ENCODE data around the gene MSANTD1.

The MSANTD1 gene

DNA sequence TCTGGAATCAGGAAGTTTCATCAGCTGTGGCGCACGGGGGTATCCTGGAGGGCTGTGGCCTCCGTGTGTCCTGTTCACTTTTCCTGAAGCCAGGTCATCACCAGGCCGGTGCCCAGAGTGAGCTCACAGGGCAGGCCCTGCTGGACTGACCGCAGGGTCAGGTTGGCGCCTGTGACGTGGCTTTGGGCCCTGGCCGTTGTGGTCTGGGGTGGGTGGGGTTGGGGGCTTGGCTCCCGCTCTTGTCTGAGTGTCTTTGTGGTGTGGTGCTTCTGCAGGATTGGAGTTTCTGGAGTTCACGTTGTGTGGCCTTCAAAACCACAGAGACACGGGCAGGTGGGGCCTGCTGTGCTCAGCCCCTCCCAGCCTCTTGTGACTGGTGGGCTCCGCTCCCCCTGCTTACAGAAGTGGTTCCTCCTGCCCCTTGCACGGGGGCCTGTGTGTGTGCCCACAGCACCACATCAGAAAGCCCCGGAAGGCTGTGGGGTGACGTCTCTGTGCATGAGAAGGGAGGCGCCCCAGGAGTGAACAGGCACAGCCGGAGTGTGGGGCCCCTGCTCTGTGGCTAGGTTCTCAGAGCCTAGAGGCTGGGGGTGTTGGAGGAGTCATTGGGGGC is 53.3 kb downstream of the MSANTD1 start:
- peak; percentile 53 to 58 for DNase-seq (ENCODE audit: low read depth in 1 of 2, low spot score in 1 of 2)

DNA sequence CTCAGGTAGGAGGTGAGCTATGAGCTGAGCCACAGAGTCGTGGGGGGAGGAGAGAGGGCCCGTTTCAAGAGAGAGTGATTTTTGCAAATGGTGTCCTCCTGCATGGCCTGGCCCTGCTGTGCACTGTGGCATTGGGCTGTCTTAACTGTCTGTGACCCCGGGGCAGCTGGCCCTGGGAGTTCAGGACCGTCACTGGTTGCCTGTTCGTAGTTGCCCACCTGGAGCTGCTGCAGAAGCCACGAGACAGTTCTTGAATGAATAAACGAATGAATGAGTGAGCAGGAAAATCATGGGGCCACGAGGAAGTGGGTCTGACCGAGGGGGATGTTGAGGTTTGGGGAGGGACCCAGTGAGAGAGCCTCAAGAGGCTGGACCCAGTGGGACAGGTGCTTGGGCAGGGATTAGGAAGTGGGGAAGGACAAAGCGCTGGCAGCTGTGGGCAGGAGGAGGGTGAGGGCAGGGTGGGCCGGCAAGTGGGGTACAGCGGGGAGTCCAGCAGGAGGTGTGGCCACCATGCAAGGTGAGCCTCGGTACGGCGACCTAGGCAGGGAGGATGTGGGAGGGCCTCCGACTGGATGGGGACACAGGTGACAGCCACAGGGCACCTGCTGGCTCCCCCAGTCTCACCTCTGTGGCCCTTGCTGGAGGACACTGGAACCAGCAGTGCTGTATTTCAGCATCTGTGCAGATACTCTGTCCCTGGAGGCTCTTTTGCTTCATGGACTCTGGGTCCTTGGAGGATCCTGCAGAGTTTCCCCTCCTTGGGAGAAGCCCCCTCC is 54.0 kb downstream of the MSANTD1 start:
- no peak for DNase-seq (ENCODE audit: low read depth in 1 of 2, low spot score in 1 of 2)

GRCh38 chr4:3303565-3303824 is 54.5 kb downstream of the MSANTD1 start:
- DNase-seq (ENCODE audit: low read depth in 1 of 2, low spot score in 1 of 2): no peak

DNA sequence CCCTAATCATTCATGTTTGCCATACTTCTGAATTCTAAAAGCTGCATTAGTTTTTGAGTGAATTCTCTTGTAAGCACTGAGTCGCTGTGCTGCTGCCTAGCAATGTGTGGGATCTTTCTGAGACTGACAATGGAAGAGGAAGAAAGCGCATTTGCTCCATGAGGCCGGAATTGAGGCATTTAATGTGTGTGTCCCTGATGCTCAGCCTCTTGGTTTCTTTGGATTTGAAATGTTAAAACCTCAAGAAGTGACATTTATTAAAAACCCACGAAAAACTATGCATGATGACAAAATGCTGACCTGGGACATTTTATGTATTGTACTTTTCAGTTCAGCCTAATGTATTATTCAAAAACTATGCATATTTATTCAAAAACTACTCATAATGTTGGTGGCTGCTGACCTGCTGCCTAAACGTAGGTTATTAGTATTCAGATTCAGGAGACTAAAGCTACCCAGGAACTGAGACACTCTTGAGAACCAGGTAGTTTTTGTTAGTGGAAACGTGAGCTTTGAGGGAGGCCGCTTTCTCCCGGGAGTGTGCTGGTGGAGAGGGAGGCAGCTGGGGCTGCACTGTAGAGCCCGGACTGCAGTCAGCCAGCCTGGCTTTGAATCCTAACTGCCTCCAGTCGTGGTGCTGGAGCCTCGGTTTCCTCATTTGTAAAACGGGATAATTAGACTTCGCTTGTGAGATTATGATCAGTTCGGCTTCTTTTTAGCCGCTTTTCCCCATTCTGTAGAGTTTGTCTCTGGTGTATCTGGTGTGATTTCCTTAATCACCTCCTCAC is 55.2 kb downstream of the MSANTD1 start:
- no peak for DNase-seq (ENCODE audit: low read depth in 1 of 2, low spot score in 1 of 2)

GRCh38 chr4:3304831-3305609 is 56.1 kb downstream of the MSANTD1 start:
- no peak for DNase-seq (ENCODE audit: low read depth in 1 of 2, low spot score in 1 of 2)

DNA sequence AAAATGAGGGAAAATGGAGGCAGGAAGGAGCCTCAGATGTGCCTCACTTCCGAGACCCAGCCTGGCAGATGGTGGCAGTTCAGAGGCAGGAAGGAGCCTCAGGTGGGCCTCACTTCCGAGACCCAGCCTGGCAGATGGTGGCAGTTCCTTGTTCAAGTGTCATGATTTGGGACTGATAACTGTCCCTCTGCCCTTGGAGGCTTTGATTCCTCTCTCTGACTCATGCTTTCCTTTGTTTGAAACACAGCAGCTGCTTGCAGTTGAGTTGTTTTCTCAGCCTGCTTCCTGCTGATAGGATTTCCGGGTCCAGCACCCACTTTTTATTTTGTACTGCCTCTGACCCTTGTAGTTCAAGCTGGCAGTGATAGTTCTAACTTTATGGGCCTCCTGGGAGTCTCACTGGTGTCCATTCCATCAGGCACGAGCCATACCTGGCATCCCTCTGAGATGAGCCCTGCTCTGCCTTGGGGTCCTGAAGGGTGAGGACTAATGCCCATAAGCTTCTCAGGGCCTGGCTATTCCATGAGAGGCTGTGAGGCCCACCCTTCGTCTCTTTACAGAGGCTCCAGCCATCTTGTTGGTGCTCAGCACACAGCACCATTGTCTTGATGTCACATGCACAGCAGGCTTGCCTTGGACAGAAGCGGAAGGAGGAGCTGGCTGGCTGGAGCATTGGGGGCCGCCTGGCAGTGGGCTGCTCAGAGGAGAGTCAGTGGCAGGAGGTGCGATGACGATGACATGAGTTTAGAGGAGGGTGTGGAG is 56.8 kb downstream of the MSANTD1 start:
- DNase-seq (ENCODE audit: low read depth in 1 of 2, low spot score in 1 of 2): no peak
